HG03139 (cell line): ENCODE measurements around the gene SPTBN4.
"Not testable (repeated sequence)": the region's sequence is repeated elsewhere in the genome, so short reads cannot be mapped to it uniquely, and the experiment has no call there.

ENCODE experiments used
- ATAC-seq: cut with Tn5 transposase; IDR thresholded peaks from one replicate; pipeline ENCODE4 v1.9.1; 2021; ENCODE audit not compliant: unreplicated experiment

Gene SPTBN4

DNA sequence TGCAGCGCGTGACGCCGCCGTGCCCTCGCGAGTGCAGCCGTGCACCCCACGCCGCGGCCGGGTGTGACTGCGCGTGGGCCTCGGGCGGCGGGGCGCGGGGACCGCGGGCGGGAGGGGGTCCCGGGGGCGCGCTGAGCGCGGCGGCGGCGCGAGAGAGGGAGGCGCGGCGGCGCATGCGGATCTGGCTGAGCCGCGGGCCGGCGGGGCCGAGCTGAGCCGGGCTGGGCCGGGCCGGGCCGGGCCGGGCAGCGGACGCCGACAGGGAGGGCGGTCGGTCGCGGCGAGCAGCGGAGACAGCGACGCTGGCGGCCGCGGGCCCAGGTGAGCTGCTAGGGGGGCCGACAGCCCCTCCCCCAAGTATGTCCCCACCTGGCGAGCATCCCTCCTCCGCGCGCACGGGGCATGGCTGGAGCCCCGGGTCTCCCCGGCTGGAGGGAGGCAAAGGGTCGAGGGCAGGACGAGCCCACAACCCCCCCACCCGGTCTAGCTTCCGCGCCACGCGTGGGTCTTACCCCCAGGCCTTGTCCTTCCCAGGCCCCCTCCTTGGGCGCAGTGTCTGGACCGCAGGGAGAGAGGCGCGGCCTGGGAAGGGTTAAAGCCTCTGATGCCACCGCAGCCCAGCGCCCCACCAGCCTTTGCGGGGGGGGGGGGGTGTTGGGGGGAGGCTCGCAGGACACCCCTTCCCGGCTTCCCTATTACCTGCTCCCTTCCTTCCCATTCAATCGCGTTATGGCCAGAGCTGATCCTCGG is at the start of gene SPTBN4:
Gene SPTBN4, plus strand, starts transcription at position 17 of the 750 bp plus-strand sequence. CDS start 5,621 bp downstream, outside the sequence.
- no peak for ATAC-seq

DNA sequence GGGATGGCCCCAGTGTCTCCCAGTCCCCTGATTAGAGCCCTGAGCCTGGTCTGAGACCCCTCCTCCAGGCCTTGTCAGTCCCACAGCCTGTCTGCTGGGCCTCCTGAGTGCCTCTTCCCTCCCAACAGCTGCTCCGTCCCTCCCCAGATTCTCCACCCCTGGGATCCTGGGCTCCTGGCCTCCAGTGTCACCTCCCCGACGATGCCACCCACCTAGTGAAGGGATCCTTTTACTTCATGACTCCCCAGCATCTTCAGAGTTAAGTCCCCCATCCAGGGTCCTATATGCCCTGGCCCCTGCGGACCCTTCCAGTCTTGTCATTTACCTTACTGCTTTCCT is 49.2 kb upstream of the SPTBN4 start:
- ATAC-seq = no peak

DNA sequence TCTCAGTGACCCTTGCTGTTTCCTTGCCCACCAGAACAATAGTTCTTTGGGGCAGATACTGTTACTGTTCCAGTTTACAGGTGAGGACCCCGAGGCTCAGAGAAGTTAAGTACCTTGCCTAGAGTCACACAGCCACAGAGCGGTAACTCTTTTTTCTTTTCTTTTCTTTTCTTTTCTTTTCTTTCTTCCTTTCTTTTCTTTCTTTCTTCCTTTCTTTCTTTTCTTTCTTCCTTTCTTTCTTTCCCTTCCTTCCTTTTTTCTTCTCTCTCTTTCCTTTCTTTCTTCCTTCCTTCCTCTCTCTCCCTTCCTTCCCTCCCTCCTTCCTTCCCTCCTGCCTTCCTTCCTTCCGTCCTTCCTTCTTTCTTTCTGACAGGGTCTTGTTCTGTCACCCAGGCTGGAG is 48.8 kb upstream of the SPTBN4 start:
- no peak for ATAC-seq

DNA sequence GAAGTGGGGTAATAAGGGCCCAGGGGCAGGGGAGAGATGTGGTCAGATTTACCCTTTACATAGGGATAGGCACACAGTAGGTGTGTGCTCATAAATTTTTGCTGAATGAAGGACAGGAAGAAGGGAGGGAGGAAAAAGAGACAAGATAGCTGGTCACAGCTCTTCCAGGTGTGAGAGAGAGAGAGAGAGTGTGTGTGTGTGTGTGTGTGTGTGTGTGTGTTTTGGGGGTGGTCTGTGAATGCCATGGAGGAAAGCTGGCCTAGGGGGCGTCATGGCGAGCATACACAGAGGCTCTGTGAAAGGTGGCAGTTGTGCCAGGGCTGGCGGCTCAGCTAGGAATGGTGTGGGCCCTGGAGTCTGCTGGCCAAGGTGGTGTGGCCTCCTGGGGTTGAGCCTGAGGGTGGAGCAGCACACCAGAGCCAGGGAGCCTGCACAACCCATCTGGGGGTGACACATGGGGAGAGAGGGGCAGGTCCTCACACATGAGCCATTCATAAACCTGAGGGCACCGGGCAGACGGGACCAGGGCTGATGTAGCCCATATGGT is 47.7 kb upstream of the SPTBN4 start:
- no peak for ATAC-seq

DNA sequence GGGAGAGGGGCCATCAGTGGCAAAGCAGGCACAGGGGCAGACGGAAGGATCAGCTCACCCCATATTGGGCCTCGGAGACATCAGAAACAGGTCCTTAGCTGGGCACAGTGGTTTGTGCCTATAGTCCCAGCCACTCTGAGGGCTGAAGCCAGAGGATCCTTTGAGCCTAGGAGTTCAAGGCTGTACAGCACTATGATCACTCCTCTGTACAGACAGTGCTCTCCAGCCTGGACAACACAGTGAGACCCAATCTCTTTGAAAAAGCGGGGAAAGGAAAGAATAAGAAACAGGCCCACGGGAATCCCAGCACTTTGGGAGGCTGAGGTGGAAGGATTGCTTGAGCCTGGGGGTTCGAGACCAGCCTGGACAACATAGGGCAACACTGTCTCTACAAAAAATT is 47.0 kb upstream of the SPTBN4 start:
- ATAC-seq = no peak

DNA sequence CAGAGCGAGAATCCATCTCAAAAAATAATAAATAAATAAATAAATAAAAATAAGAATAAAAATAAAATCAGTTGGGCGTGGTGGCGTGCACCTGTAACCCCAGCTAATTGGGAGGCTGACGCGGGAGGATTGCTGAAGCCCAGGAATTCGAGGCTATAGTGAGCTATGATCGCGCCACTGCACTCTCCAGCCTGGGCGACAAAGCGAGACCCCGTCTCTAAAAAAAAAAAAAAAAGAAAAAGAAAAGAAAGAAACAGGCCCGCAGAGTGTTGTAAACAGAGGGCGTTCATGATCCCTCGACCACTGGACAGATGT is 46.4 kb upstream of the SPTBN4 start:
- no peak for ATAC-seq

DNA sequence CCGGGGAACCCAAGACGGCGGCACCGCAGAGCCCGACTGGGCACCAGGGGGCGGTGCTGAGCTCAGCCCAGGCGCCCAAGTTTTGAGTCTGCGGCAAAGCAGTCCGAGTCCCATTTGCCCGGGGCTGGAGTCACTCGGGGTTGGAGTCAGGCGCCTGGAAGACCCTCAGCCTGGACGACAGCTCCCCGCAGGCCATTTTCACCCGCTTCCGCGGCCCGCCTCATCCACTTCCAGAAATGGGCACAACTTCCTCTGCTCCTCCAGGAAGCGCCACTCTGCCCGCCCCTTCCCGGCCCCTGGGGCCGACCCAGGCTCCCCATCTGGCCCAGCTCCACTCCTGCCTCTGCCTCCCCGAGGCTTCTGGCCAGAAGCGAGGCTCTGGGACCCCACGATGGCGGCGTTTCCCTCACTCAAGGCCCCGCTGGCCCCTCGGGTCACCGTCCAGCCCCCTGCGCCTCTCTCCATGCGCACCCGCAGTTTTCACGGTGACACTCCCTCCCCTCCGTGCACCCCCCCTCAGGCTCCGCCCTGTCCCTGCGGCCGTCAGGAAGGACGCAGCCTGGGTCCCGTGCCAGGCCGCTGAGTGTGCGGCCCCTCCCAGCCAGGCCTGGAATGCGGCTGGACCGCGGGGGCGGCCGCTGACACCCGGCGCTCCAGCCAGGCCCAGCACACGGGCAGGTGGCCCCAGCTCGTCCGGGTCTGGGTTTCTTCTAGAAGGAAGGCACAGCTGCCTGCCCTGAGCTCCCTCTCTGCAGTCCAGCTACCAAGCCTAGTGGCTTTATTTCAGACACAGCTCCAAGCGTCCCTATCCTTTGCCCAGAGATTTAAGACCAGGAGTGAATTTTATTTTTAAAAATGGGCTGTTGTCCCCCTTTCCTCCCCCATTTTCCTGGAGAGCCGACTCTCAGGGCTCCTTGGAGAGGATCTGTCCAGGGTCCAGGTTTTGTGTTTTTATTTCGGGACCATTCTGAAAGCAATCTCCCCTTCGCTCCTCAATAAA is 45.7 kb upstream of the SPTBN4 start:
- ATAC-seq = no peak

DNA sequence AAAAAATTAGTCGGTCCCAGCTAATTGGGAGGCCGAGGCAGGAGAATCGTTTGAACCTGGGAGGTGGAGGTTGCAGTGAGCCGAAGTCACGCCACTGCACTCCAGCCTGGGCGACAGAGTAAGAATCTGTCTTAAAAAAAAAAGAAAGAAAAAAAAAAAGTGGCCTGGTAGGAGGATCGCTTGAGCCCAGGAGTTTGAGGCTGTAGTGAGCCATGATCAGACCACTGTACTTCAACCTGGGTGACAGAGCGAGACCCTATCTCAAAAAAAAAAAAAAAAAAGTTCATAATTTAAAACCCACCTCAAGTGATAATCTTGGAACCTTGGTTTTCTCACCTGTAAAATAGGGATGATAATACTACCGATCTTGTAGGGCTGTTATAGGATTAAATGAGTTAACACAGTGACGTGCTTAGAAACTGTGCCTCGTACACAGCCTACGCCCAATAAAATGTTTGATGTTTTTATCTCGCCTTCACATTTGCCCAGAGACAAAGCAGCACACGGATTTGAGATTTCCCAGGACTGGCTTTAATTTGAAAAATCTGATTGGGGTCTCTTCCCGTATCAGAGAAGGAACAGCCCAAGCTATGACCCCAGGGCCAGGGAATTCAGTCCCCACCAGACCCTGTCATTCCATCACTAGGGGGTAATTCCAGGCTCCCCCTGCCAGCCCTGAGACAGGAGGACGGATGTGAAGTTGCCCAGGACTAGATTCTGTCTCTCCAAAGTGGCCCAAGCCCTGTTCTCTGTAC is 44.6 kb upstream of the SPTBN4 start:
- no peak for ATAC-seq

DNA sequence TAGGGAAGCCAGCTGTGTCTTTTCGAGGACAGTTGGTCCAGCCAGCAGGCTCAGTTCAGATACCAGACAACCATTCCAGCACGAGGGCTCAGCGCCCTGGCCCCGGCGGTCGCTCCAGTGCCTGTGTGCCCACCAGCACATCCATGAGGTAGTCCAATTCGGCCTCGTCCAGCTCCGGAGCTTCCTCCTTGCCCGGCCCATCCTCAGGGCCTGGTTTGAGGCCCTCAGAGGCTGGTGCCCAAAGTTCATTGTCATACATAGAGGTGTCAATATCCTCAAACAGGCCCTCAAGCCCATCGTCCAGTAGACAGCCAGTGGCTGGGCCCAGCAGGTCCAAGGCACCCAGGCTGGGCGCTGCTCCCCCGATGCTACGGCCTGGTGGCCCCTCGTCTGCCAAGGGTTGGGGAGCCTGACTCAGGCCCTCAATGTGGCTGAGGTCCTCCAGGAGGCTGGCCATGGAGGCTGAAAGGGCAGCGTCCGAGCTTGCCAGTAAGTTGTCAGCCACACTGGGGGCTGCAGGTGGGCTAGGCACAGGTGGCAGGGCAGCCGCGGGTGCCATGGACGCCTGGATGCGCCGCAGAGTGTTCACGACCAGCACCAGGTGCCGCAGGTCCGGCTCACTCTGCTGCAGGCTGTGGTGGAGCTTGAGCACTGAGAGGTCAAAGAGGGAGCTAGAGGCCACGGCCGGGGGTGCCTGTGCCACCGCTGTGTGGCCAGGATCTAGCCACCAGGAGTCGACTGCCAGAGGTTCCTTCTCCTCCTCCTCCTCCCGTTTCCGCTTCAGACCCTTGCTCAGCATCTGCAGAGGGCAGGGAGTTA is 43.8 kb upstream of the SPTBN4 start:
- no peak for ATAC-seq

DNA sequence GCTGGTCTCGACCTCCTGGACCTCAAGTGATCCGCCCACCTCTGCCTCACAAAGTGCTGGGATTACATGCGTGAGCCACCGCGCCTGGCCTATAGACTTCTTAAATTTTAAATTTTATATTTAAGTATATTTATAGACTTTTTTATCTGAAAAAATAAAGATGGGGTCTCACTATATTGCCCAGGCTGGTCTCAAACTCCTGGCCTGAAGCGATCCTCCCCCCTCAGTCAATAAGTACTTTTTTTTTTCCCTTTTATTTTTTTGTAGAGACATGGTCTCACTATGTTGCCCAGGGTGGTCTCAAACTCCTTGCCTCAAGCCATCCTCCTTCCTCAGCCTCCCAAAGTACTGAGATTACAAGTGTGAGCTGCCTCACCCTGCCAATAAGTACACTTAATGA is 42.9 kb upstream of the SPTBN4 start:
- ATAC-seq = no peak

DNA sequence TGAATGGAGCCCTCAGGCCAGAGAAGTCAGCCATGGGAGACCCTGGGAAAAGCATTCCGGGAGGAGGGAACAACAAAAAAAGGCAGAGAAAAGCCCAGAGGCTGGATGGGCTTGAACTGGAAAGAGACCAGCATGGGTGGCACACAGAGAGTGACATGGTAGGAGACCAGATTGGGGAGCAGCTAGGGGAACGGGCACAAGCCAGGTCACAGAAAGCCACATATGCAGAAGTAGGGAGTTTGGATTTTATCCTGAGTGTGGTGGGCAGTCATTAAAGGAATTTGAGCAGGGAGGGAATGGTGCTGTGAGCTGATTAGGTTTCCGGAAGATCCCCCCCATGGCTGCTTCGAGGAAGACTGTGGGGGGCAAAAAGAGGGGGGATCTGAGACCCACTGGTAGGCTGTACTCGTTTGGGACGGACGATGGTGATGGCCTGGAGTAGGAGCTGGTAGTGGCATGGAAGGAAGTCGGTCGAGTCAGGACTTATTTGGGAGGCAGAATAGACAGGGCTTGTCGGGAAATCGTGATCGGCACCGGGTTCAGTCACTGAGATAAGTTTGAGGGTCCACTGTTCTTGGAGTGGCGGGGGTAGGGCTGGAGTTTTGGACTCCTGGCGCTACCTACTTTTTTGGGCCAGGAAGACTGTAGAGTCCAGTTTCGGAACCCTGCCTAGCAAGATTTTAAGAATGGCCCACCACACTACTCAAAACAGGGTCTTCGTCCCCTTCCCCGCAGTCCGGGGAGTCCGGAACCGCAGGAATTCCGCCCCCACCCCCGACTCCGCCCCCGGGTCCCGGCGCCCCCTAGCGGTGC is 42.0 kb upstream of the SPTBN4 start:
- ATAC-seq = no peak

DNA sequence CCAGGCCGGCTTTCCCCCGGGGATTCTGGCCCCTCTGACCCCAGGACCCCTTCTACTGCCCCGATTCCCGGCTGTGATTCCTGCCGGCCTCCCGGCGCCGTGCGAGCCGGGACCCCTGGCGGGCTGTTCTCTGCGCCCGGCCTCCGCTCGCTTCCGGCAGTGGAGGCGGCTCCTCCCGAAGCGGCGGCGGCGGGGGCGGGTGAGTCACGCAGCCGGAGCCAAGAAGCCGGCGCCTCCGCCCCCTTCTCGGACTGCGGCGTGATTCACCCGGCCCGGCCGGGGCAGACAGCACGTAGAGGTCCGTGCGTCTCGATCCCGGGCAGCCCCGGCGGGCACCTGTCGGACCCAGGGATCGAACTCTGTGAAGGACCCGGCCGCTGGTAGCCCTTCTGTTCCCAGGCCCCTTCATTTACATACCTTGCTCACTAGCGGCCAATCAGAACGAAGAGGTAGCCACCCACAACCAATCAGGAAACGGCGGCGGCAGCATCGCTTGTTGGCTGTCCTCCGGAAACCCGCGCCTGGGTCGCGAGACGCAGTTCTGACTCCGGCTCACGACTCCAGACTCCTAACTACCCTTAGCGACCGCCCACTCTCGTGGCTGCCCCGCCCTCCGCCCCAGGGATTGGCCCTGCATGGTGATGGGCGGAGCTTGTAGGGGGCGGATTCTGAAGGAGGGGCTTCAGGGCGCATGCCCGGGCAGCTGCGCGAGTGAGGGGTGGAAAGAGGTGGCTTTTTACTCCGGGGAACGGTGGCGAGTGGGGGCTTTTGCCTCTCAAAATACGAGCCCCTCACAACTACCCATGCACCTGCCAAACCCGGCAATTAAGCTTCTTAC is 41.1 kb upstream of the SPTBN4 start, which contains the start of gene SERTAD1:
Gene SERTAD1, minus strand, starts transcription at position 543 of the 838 bp plus-strand sequence. CDS start 2,446 bp downstream, outside the sequence.
- peak; percentile 81 for ATAC-seq

DNA sequence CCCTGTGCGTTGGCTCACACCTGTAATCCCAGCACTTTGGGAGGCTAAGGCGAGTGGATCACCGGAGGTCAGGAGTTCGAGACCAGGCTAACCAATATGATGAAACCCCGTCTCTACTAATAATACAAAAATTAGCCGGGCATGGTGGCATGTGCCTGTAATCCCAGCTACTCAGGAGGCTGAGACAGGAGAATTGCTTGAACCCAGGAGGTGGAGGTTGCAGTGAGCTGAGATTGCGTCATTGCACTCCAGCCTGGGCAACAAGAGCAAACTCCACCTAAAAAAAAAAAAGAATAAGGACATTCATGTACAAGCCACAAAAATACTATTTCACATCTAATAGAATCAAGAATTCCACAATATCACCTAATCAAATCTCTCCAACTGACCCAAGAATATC is 38.6 kb upstream of the SPTBN4 start:
- not testable (repeated sequence) for ATAC-seq

DNA sequence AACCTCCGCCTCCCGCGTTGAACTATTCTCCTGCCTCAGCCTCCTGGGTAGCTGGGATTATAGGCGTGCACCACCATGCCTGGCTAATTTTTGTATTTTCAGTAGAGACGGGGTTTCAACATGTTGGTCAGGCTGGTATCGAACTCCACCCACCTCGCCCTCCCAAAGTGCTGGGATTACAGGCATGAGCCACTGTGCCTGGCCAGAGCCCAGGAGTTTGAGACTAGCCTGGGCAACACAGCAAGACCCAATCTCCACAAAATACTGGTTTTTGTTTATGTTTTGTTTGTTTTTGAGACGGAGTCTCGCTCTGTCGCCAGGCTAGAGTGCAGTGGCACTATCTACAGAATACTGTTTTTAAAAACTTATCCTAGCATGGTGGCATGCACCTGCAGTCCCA is 36.6 kb upstream of the SPTBN4 start:
- not testable (repeated sequence) for ATAC-seq

DNA sequence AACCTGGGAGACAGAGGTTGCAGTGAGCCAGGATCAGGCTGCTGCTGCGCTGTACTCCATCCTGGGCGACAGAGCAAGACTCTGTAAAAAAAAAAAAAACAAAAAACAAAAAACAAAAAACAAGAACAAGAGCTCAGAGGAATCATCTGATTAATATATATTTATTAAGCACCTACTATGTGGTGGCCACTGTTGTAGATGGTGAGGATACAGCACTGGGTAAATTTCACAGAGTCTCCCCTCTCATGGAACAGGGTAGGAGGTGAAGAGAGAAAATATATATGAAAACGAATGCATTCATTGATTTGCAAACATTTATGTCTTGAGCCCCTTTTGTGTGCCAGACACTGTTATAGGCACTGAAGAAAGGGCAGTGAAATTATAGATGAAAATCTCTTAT is 35.1 kb upstream of the SPTBN4 start:
- ATAC-seq = no peak

DNA sequence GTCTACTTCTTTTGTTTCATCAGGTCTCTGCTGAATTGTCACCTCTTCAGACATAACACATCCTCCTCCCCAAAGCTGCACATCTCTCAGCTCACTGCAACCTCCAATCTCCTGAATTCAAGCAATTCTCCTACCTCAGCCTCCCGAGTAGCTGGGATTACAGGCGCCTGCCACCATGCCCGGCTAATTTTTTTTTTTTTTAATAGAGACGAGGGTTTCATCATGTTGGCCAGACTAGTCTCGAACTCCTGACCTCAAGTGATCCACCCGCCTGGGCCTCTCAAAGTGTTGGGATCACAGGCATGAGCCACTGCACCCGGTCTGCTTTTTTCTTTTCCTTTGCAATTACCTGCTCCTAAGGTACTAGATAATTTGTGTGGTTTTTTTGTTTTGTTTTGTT is 34.0 kb upstream of the SPTBN4 start:
- not testable (repeated sequence) for ATAC-seq

DNA sequence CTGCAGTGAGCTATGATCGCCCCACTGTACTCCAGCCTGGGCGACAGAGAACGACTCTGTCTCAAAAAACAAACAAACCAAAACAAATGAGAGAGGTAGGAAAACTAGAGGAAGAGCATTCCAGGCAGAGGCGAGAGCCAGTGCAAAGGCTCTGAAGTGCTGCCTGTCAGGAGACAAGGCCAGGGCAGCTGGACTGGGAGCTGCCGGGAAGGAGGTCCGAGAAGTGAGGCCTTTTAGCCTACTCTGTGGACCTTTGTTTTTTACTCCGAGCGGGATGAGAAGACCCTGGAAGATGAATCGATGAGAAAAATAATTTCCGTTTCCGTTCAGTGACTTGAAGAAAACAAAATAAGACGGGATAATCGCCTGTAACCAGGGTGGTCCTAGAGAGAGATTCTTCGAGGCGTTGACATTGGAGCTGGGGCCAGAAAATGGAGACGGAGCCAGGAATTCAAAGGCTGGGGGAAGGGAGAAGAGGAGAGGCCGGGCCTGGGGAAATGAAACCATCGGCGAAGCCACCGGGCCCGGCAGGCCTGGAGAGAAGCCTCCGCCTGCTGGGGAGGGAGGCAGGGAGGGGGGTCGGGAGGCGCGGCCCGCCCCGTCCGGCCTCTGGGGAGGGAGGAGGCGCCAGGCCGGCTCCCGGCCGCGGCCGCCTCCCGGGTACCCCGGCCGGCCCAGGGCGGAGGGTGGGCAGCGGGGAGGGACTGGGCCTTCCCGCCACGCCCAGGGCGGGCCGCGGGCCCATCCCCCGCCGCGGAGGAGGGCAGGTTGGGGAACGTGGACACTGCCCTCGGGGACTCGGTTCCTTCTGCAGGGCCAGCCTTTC is 33.2 kb upstream of the SPTBN4 start:
- peak; percentile 47 for ATAC-seq

DNA sequence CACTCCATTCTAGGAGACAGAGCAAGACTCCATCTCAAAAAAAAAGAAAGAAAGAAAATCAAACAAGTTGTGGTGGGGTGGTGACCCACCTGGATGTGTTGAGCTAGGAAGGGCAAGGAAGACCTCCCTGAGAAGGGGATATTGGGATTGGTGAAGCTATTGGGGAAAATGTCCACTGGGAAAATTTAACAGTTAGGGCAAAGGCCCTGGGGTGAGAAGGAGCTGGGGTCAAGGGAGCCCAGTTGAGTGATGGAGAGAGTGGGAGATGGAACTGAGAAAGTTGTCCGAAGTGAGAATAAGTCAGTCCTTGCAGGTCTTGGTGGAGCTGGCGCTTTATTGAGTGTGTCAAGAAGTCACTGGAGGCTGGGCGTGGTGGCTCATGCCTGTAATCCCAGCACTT is 28.5 kb upstream of the SPTBN4 start:
- no peak for ATAC-seq
